ENCODE data around the gene ZNF773. TPM values are rescaled to one million over a fixed set of nuclear protein-coding genes. Genes with fewer than 3 reads are reported as not detected.
"Not testable (repeated sequence)": the region's sequence is repeated elsewhere in the genome, so short reads cannot be mapped to it uniquely, and the experiment has no call there.

ZNF773 gene
- total RNA-seq, 1 experiment from 2014 or later: 10.2 TPM

DNA sequence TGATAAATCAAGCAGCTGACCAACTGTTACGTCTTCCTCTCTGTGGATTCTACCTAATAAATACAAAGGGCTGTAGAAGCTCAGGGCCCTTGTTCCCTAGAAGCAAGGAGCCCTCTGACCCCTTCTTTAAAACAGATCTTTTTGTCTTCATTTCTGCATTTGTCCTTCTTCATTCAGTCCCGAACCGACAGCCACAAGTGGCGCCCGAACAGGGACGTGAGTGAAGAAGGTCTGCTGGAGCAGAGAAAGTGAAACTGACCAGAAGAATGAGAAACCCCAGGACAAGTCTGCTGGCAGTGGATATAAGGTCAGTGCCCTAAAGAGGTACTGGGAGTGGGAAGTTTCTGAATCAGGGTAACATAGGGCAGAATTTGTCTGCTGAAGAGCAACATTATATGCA is 13.1 kb downstream of the ZNF773 start:
- H3K4me3 ChIP-seq (ENCODE audit: low read depth in 2 of 2, low read length in 2 of 2): no peak overlapping the region
- no peaks in the 10 kb centered on the region for H3K27me3 ChIP-seq (ENCODE audit: control insufficient read depth, insufficient read depth, low read length)
- H3K27ac ChIP-seq (ENCODE audit: low read length): no peak overlapping the region
- DNase-seq (ENCODE audit: low read depth, low spot score): no peak
- no peaks in the 10 kb centered on the region for H3K4me1 ChIP-seq (ENCODE audit: control insufficient read depth, insufficient read depth, low read length)
- BruUV-seq (replicated peaks): no TSS peak
- ChIA-PET POLR2A (no interaction called here), CTCF (no interaction called here)
- in situ Hi-C loops (cut with HindIII; ENCODE audit: low pct_unique_long_range_greater_than_20kb, low sequenced_read_pairs): no loop called here
- no peak for ATAC-seq
- no peaks in the 10 kb centered on the region for H3K36me3 ChIP-seq (ENCODE audit: control insufficient read depth, insufficient read depth, low read length)
- peaks cover 66% of the 10 kb centered on the region for H3K9me3 ChIP-seq (ENCODE audit: control insufficient read depth, insufficient read depth, low read depth, low read length)
- TF ChIP-seq CTCF (IDR thresholded peaks at IDR 0.05) (no peak), SIN3A (IDR thresholded peaks at IDR 0.05; ENCODE audit: borderline replicate concordance, insufficient read depth, low read depth, low read length) (no peak), TCF7L2 (IDR thresholded peaks at IDR 0.05; ENCODE audit: low read depth, low read length) (no peak), POLR2AphosphoS5 (IDR thresholded peaks at IDR 0.05; ENCODE audit: low read depth, low read length) (no peak)
- TF ChIP-seq, protein P1, sequence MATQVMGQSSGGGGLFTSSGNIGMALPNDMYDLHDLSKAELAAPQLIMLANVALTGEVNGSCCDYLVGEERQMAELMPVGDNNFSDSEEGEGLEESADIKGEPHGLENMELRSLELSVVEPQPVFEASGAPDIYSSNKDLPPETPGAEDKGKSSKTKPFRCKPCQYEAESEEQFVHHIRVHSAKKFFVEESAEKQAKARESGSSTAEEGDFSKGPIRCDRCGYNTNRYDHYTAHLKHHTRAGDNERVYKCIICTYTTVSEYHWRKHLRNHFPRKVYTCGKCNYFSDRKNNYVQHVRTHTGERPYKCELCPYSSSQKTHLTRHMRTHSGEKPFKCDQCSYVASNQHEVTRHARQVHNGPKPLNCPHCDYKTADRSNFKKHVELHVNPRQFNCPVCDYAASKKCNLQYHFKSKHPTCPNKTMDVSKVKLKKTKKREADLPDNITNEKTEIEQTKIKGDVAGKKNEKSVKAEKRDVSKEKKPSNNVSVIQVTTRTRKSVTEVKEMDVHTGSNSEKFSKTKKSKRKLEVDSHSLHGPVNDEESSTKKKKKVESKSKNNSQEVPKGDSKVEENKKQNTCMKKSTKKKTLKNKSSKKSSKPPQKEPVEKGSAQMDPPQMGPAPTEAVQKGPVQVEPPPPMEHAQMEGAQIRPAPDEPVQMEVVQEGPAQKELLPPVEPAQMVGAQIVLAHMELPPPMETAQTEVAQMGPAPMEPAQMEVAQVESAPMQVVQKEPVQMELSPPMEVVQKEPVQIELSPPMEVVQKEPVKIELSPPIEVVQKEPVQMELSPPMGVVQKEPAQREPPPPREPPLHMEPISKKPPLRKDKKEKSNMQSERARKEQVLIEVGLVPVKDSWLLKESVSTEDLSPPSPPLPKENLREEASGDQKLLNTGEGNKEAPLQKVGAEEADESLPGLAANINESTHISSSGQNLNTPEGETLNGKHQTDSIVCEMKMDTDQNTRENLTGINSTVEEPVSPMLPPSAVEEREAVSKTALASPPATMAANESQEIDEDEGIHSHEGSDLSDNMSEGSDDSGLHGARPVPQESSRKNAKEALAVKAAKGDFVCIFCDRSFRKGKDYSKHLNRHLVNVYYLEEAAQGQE (IDR thresholded peaks at IDR 0.05; ENCODE audit: insufficient read depth in 1 of 2, low read depth in 2 of 2, low read length in 1 of 2): no peak
- intact Hi-C loops (cut with micrococcal nuclease; ENCODE audit: unreplicated experiment): no loop called here

GRCh38 chr19:57515255-57515654 is 15.5 kb downstream of the ZNF773 start:
- CTCF ChIA-PET: no interaction called here
- DNase-seq (ENCODE audit: low read depth, low spot score): no peak
- no peaks in the 10 kb centered on the region for H3K36me3 ChIP-seq (ENCODE audit: control insufficient read depth, insufficient read depth, low read length)
- POLR2A ChIA-PET: no interaction called here
- no peaks in the 10 kb centered on the region for H3K27me3 ChIP-seq (ENCODE audit: control insufficient read depth, insufficient read depth, low read length)
- peaks cover 48% of the 10 kb centered on the region for H3K9me3 ChIP-seq (ENCODE audit: control insufficient read depth, insufficient read depth, low read depth, low read length)
- TF ChIP-seq POLR2AphosphoS5 (IDR thresholded peaks at IDR 0.05; ENCODE audit: low read depth, low read length) (no peak), SIN3A (IDR thresholded peaks at IDR 0.05; ENCODE audit: borderline replicate concordance, insufficient read depth, low read depth, low read length) (no peak), TCF7L2 (IDR thresholded peaks at IDR 0.05; ENCODE audit: low read depth, low read length) (no peak), CTCF (IDR thresholded peaks at IDR 0.05) (no peak)
- TF ChIP-seq, protein P1 (IDR thresholded peaks at IDR 0.05; ENCODE audit: insufficient read depth in 1 of 2, low read depth in 2 of 2, low read length in 1 of 2): no peak
- H3K27ac ChIP-seq (ENCODE audit: low read length): no peak overlapping the region
- intact Hi-C loops (cut with micrococcal nuclease; ENCODE audit: unreplicated experiment): no loop called here
- H3K4me1 ChIP-seq (ENCODE audit: control insufficient read depth, insufficient read depth, low read length): no peaks in the 10 kb centered on the region
- no peak overlapping the region for H3K4me3 ChIP-seq (ENCODE audit: low read depth in 2 of 2, low read length in 2 of 2)
- no TSS peak for BruUV-seq (replicated peaks)
- in situ Hi-C loops (cut with HindIII; ENCODE audit: low pct_unique_long_range_greater_than_20kb, low sequenced_read_pairs): no loop called here
- ATAC-seq: no peak

DNA sequence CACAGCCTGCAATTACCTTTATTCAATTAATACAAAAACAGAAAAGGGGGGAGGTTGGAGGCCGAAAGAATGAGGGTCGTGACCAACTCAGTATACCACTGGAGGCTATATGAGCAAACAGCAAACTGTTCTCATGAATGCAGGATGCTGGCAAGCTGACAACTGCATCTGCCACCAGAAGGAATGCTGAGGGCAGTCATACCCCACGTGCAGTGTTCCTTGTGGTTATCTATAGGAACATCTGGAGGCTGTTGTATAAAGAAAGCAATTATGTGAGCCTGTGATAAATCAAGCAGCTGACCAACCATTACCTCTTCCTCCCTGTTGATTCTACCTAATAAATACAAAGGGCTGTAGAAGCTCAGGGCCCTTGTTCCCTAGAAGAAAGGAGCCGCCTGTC is 18.3 kb downstream of the ZNF773 start:
- peaks cover 27% of the 10 kb centered on the region for H3K9me3 ChIP-seq (ENCODE audit: control insufficient read depth, insufficient read depth, low read depth, low read length)
- H3K36me3 ChIP-seq (ENCODE audit: control insufficient read depth, insufficient read depth, low read length); in situ Hi-C loops (cut with HindIII; ENCODE audit: low pct_unique_long_range_greater_than_20kb, low sequenced_read_pairs); H3K4me3 ChIP-seq (ENCODE audit: low read depth in 2 of 2, low read length in 2 of 2); BruUV-seq (replicated peaks); intact Hi-C loops (cut with micrococcal nuclease; ENCODE audit: unreplicated experiment); CTCF ChIA-PET; H3K4me1 ChIP-seq (ENCODE audit: control insufficient read depth, insufficient read depth, low read length); ATAC-seq; POLR2A ChIA-PET; H3K27me3 ChIP-seq (ENCODE audit: control insufficient read depth, insufficient read depth, low read length); DNase-seq (ENCODE audit: low read depth, low spot score); H3K27ac ChIP-seq (ENCODE audit: low read length): not testable (repeated sequence)

Data from Panc1 (cell line).